Measurements from ENCODE around the gene NFYB.
A peak's percentile ranks its signal among the peaks of the same experiment; 100 is the strongest.
"Not testable (repeated sequence)": the region's sequence is repeated elsewhere in the genome, so short reads cannot be mapped to it uniquely, and the experiment has no call there.

Gene NFYB

DNA sequence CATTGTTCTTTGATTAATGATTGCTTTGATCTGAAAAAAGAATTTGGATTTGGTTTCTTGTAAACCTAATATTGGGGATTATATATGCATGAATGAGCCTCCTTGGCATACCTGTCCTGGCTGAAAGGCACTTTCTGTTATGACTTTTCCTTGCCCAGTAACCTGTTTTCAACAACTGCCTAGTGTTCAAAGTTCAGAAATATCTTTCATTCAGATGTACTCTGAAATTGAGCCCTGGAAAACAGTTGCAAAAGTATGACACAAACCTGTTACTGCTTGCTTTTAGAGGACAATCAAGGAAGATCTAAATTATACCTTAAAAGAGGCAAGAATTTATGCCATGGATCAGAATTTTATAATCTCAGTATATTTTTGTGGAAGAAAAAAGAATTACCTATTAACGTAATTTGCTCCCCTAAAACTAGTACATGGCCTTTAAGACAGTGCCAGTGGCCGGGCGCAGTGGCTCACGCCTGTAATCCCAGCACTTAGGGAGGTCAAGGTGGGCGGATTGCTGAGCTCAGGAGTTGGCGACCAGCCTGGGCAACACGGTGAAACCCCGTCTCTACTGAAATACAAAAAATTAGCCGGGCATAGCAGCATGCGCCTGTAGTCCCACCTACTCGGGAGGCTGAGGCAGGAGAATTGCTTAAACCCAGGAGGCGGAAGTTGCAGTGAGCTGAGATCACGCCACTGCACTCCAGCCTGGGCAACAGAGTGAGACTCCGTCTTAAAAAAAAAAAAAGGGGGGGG, 23.0 kb downstream of the NFYB start:
- DNase-seq (ENCODE audit: low read depth), result not testable (repeated sequence)

DNA sequence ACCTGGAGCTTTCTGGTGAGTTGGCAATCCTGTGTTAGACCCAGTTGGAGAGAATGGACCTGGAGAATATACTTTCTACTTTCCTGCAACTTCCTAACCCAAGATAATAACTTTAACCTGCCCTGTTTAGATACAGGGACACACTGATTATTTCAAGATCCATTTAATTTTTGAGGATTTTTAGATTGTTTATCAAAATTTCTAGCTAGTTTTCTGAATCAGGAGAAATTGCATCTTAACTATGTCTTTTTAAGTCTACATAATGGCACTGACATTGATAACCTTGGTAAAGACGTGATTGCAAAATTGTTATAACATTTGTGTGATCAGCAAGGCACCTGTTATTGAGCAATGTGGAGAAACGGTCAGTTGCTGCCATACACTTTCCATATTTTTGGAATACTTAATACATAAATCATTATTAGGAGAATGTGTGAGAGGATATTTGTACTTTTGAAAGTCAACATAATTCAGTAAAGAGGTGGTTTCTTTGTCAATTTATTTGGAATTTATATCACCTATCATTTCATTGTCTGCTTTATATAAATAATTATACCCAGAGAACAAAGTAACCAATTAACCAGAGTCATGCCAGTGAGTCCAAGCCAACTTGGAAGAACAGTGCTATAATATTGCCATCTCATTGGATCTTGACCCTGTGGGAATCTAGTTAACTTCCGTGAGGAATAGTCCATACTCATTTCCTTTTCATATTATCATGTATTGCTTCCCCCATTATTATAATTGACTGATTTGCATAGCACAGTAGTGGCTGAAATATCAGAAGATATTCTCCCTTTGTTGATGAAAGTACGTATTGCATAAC, 28.4 kb downstream of the NFYB start:
- no peak for DNase-seq (ENCODE audit: low read depth)

DNA sequence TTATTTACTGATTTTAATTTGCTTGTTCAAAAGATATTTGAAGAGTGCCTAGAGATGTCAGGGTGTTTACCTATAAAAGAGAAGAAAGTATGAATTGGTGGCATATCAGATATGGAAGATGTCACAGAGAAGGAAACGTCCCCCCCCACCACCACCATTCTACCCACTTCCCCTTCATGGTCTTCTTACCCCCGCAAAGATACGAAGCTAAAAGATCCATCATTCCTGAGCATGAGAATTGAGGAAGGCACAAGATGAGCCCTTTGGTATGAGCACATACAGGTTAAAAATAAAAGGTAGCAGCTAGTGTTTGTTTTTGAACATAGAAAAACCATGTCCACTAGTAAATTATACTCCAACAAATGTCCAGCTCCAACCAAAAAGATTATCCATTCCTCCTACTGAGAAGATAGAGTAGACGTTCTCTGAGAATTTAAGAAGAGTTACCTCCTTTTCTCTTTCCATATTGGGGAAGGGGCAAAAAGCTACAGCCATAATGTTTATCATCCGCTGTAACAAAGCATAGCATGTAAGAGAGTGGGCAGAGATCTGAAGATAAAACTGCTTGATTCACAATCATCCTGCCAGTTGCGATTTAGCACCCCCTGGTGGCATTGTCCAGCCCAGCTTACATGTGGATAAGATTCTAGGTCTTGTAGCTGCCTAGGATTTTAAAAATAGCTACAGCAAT, 29.1 kb downstream of the NFYB start:
- peak; percentile 77 for DNase-seq (ENCODE audit: low read depth)

DNA sequence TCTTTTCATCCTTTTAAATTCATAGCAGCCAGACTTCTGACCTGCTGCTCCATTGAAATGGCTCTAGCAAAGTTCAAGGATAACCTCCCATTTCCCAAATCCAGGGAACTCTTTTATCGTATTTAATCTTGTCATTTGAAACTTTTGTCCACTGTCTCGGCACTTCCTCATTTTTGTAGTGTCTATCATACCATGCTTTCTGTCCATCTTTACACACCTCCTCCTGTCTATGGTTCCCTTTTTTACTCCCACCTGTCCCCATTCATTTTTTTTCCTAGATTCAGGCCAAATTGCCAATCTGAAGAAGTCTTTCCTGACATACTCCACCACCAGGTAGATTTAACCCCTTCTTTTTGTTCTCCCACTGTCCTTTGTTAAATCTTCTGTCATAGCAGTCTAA, 31.0 kb downstream of the NFYB start:
- DNase-seq (ENCODE audit: low read depth), result no peak

DNA sequence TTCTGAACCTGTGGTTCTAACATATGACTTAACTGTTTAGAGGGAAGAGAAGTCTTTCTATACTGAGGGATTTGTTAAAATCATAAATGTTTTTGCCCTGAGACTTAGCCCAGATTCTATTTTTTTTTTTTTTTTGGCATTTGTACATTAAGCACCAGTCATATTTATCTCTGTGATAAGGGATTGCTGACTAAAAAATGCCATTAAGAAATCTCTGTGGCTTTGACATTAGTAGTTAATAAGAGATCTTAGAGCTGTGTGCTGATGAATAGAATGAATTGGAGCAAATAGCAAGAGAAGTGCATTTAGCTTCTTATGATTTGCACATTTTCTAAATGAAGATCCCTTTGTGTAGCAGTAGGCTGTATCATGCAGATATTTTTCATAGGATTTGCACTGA, 32.5 kb downstream of the NFYB start:
- DNase-seq (ENCODE audit: low read depth), result no peak

DNA sequence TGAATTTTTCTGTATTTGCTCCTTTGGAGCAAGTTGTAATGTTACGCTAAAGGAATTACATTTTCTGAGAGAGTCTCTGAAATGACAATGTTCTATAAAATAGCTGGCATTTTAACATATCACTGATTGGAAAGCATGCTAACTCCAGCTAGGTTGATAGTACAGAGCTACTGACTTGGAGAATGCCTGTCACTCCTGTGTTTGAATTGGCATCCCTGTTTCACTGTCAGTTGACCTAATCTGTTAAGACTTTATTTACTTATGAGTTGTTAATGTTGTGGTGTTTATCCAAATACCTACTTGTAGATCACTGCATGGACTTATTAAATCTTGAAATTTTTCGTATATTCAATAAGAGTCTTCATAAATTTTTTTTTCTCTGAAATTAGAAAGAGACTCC, 40.1 kb downstream of the NFYB start:
- DNase-seq (ENCODE audit: low read depth), result no peak

DNA sequence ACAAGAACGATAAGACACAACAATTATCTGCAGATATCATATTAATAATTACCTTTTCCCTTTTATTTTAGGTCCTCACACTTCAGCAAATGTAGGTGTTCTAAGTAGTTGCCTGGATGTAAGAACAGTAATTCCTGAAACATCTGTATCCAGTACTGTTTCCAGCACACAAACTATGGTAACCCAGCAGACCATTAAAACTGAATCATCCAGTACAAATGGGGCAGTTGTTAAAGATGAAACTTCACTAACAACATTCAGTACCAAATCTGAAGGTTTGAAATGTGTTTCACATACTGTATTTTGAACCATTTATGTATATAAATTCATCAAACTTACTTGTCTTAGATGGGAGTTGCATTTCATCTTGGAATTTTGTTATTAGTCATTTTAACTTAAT, 42.7 kb downstream of the NFYB start:
- no peak for DNase-seq (ENCODE audit: low read depth)

DNA sequence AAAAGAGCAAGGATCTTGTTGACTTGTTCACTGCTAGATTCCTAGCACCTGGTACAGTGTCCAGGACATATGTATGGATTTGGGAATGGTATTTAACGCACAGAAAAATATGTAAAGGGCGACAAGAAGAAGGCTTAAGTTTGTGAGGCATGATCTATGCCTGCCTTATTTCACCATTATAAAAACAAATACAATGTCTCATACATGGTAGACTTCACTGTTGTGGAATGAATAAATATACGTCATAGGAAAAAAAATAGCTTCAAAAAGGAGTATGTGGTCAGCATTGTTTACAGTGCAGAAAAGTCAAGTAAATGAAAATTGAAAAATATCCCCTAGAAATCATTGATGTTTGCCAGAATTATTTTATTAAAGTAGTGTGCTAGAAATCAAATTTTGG, 43.7 kb downstream of the NFYB start:
- DNase-seq (ENCODE audit: low read depth), result no peak

DNA sequence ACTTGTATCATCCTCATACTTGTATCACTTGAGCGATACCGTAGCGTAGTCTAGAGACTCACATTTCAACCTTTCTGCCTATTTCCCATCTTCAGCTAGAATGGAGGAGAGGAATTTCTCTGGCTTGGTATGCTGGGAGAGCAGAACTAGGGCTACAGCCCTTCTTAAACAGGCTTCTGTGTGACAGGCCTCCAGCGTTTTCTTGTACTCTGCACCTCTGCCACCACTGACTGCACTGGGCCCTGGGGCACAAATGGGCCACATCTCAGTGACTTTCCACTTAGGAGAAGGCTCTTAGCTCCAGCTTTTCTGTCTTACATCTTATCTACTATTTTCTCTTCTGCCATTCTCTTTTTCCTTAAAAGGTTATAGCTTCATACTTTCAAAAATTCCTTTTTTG, 46.9 kb downstream of the NFYB start:
- no peak for DNase-seq (ENCODE audit: low read depth)

DNA sequence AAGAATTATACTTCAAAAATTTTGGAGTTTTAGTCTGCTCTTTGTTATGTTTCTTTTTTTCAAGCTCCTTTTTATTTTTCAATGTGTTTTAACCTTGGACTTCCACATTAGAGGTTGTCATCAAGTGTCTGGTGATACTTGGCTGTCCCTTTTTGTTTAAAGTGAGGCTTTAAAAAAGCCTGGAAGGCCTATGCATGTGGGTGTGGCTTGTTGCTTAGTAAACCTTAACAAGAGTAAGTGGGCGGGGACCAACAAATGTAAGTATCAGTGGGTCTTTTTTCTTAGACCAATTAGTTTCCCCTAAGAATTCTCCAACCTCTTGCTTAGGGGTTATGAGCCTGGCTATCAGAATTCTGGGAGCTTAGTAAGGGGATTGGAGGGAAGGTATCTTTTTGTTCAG, 47.3 kb downstream of the NFYB start:
- no peak for DNase-seq (ENCODE audit: low read depth)

DNA sequence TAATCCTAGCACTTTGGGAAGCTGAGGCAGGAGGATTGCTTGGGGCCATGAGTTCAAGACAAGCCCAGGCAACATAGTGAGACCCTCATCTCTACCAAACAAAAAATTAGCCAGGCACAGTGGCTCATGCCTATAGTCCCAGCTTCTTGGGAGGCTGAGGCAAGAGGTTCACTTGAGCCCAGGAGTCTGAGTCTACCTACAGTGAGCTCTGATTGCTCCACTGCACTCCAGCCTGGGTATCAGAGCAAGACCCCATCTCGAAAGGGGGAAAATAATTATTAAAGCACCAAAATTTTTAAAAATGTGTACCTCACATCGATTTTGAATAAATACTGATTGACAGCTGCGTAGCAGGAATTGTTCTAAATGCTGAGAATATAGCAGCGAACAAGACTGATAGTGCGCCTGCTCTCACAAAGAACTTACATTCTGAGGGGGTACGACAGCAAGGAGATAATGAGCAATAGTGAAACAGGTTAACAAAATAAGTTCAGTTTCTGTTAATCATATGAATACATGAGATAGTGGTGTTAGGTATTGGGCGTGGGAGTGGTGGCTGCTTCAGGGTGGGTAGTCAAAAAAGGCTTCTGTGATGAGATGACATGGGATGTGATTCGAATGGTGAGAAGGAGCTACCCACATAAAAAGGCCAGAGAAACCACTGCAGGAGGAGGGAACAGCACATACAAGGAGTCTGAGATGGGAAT, 54.1 kb downstream of the NFYB start:
- peak; percentile 21 for DNase-seq (ENCODE audit: low read depth)

DNA sequence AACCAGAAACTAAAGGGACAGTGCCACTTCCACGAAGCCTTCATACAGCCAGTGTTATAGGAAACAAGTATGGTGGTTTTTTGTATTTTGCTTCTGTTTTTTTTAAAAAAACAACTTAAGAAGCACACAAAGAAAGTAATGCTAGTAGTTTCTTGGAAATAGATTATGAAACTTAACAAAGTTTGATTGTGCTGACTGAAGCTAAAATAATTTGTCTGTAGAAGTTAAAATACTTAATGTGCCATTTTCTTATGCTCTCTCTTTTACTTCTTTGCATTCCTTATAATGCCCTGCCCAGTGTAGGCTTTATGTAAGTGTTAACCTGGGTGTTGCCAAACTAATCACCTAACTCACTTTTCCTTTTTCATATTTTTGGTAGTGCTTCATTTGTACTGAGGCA, 57.2 kb downstream of the NFYB start:
- no peak for DNase-seq (ENCODE audit: low read depth)

DNA sequence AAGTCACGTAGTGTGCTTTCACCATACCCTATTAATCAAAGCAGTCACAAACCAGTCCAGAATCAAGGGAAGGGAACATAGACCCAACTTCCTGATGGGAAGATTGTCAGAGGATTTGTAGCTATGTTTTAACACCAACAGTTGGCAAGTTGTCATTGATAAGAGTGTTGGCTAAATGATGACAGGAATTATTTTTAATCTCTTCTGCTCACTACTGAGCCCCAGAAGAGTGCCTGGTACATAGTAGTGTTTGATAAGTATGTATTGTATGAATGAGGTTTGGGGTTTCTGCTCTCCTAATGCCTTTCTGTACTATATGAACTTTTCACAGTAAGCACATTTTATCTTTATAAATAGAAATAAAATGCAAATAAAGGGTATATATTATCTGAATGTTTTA, 59.0 kb downstream of the NFYB start:
- no peak for DNase-seq (ENCODE audit: low read depth)

DNA sequence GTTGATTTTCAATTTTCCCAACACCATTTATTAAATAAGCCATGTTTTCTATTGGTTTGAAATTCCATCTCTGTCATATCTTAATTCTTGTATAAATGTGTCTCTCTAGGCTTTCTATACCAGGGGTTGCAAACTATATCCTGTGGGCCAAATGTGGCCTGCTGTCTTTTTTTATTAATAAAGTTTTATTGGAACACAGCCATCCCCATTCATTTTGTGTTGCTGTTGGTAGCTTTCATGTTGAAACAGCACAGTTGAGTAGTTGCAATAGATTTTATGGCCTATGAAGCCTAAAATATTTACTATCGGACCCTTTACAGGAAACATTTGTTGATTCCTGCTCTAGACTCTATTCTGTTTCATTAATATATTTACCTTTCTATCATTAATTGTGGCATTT, 64.3 kb downstream of the NFYB start:
- DNase-seq (ENCODE audit: low read depth), result no peak

DNA sequence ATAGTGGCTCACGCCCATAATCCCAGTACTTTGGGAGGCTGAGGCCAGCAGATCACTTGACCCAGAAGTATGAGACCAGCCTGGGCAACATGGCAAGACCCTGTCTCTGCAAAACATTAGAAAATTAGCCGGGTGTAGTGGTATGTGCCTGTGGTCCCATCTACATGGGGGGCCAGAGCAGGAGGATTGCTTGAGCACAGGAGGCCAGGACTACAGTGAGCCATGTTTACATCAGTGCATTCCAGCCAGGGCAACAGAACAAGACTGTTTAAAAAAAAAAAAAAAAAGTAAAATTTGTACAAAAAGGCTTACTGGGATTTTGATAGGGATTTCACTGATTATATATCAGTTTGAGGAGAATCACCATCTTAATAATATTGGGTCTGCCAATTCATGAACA, 65.9 kb downstream of the NFYB start:
- DNase-seq (ENCODE audit: low read depth), result no peak
